Measurements from ENCODE around the gene MAP7D3. TPM values are rescaled to one million over a fixed set of nuclear protein-coding genes. Genes with fewer than 3 reads are reported as not detected.

The MAP7D3 gene
- total RNA-seq, 1 experiment from 2014 or later, result 15.0 TPM

- H4K20me1 ChIP-seq (ENCODE audit: insufficient read depth), result no peaks in the 10 kb centered on the region
- no peak overlapping the region for H3K9ac ChIP-seq (ENCODE audit: low read length)
- H2AFZ ChIP-seq (ENCODE audit: low read depth, low read length, poor library complexity, severe bottlenecking), result no peak overlapping the region
- DNase-seq (ENCODE audit: low read depth, low spot score) (no peak), ATAC-seq (no peak)
- POLR2A ChIA-PET, result no interaction called here
- no peak for TF ChIP-seq SRF (IDR thresholded peaks at IDR 0.05; ENCODE audit: low read depth)
- no peak for TF ChIP-seq POLR2A (IDR thresholded peaks at IDR 0.05; ENCODE audit: borderline replicate concordance, extremely low read depth, insufficient read depth, insufficient read length)
- H3K9me3 ChIP-seq (ENCODE audit: control insufficient read depth in 1 of 2, insufficient read depth in 1 of 2, low read depth in 1 of 2, low read length in 2 of 2), result no peaks in the 10 kb centered on the region
- no peaks in the 10 kb centered on the region for H3K9me2 ChIP-seq (ENCODE audit: insufficient read depth)
- no peaks in the 10 kb centered on the region for H3K79me2 ChIP-seq (ENCODE audit: insufficient read depth, low read length)
- H3K4me2 ChIP-seq (ENCODE audit: low read length), result no peak overlapping the region
- H3K27ac ChIP-seq (ENCODE audit: low read depth, low read length), result no peak overlapping the region
- peaks cover 7 to 11% of the 10 kb centered on the region in 2 experiments; a peak in 3 of 4 replicates for H3K4me1 ChIP-seq (ENCODE audit: control insufficient read depth in 1 of 2, insufficient read depth in 2 of 2, low read length in 2 of 2)
- BruUV-seq (replicated peaks), result no TSS peak
- no peaks in the 10 kb centered on the region for H3K36me3 ChIP-seq (ENCODE audit: control insufficient read depth in 1 of 2, insufficient read depth in 2 of 2, low read length in 2 of 2)
- H3K4me3 ChIP-seq (replicated peaks in 1 of 2; ENCODE audit: low read depth in 1 of 2, low read length in 2 of 2), result no peak overlapping the region
- intact Hi-C loops (cut with micrococcal nuclease), result no loop called here
- CTCF ChIA-PET, result no interaction called here
- RAD21 ChIA-PET (ENCODE audit: low non-redundant PET in 1 of 2, low total read pairs in 2 of 2, uncharacterized antibody in 2 of 2, unreplicated experiment in 2 of 2), result no interaction called here
- H3K27me3 ChIP-seq (ENCODE audit: insufficient read depth, low read length), result no peaks in the 10 kb centered on the region
These were observed 68.8 kb downstream of the MAP7D3 start for GRCh38 chrX:136182414-136182813.

GRCh38 chrX:136179133-136179532 is 72.1 kb downstream of the MAP7D3 start:
- RAD21 ChIA-PET (ENCODE audit: low non-redundant PET in 1 of 2, low total read pairs in 2 of 2, uncharacterized antibody in 2 of 2, unreplicated experiment in 2 of 2), result no interaction called here
- no peaks in the 10 kb centered on the region for H3K79me2 ChIP-seq (ENCODE audit: insufficient read depth, low read length)
- ATAC-seq (no peak), DNase-seq (ENCODE audit: low read depth, low spot score) (no peak)
- H3K4me2 ChIP-seq (ENCODE audit: low read length), result no peak overlapping the region
- TF ChIP-seq FOSL1 (IDR thresholded peaks at IDR 0.05; ENCODE audit: low read depth), result no peak
- no peak for TF ChIP-seq POLR2A (IDR thresholded peaks at IDR 0.05; ENCODE audit: borderline replicate concordance, extremely low read depth, insufficient read depth, insufficient read length)
- TF ChIP-seq CEBPB (IDR thresholded peaks at IDR 0.05; ENCODE audit: low read depth), result no peak
- TF ChIP-seq POLR2AphosphoS5 (IDR thresholded peaks at IDR 0.05; ENCODE audit: low read depth, low read length), result no peak
- TF ChIP-seq CTCF (IDR thresholded peaks at IDR 0.05 in 2 of 3, conservative IDR thresholded peaks at IDR 0.05 in 1 of 3; ENCODE audit: borderline replicate concordance in 1 of 3, insufficient read depth in 1 of 3, low read depth in 2 of 3, low read length in 2 of 3), result no peak
- no peak for TF ChIP-seq ATF3 (IDR thresholded peaks at IDR 0.05)
- TF ChIP-seq ZNF274 (IDR thresholded peaks at IDR 0.05; ENCODE audit: low read depth, low read length), result no peak
- TF ChIP-seq JUND (IDR thresholded peaks at IDR 0.05), result no peak
- no peak for TF ChIP-seq EGR1 (IDR thresholded peaks at IDR 0.05; ENCODE audit: low read depth)
- no peak for TF ChIP-seq YY1 (IDR thresholded peaks at IDR 0.05; ENCODE audit: extremely low read depth, insufficient replicate concordance, low read depth, low read length)
- no peak for TF ChIP-seq EZH2phosphoT487 (IDR thresholded peaks at IDR 0.05; ENCODE audit: borderline replicate concordance)
- no peak for TF ChIP-seq ELF1 (IDR thresholded peaks at IDR 0.05; ENCODE audit: borderline replicate concordance, low read depth)
- TF ChIP-seq SP1 (IDR thresholded peaks at IDR 0.05; ENCODE audit: low read depth), result no peak
- TF ChIP-seq CBX3 (IDR thresholded peaks at IDR 0.05; ENCODE audit: low read depth), result no peak
- TF ChIP-seq ZBTB33 (IDR thresholded peaks at IDR 0.05; ENCODE audit: extremely low read depth, insufficient replicate concordance, low read length), result no peak
- no peak for TF ChIP-seq MAX (IDR thresholded peaks at IDR 0.05)
- BruUV-seq (replicated peaks), result no TSS peak
- no peaks in the 10 kb centered on the region for H3K9me2 ChIP-seq (ENCODE audit: insufficient read depth)
- no peak overlapping the region for H3K4me3 ChIP-seq (replicated peaks in 1 of 2; ENCODE audit: low read depth in 1 of 2, low read length in 2 of 2)
- POLR2A ChIA-PET, result no interaction called here
- H3K27me3 ChIP-seq (ENCODE audit: insufficient read depth, low read length), result no peaks in the 10 kb centered on the region
- CTCF ChIA-PET, result no interaction called here
- intact Hi-C loops (cut with micrococcal nuclease), result no loop called here
- H3K4me1 ChIP-seq (ENCODE audit: control insufficient read depth in 1 of 2, insufficient read depth in 2 of 2, low read length in 2 of 2), result no peaks in the 10 kb centered on the region
- H3K36me3 ChIP-seq (ENCODE audit: control insufficient read depth in 1 of 2, insufficient read depth in 2 of 2, low read length in 2 of 2), result no peaks in the 10 kb centered on the region
- H3K9me3 ChIP-seq (ENCODE audit: control insufficient read depth in 1 of 2, insufficient read depth in 1 of 2, low read depth in 1 of 2, low read length in 2 of 2), result no peaks in the 10 kb centered on the region
- H4K20me1 ChIP-seq (ENCODE audit: insufficient read depth), result no peaks in the 10 kb centered on the region
- no peak overlapping the region for H3K9ac ChIP-seq (ENCODE audit: low read length)
- H3K27ac ChIP-seq (ENCODE audit: low read depth, low read length), result no peak overlapping the region
- no peak overlapping the region for H2AFZ ChIP-seq (ENCODE audit: low read depth, low read length, poor library complexity, severe bottlenecking)

Measured in HCT116 (cell line).